Testis (tissue), 2 donors: ENCODE measurements around the gene PFDN2.

Source experiments
- POLR2A ChIP-seq: fragments of 450-650 bp; IDR thresholded peaks from one replicate; pipeline ENCODE4 v1.6.1; 2017; ENCODE audit warnings: antibody characterized with exemption, mild to moderate bottlenecking, moderate library complexity
- TF ChIP-seq, protein P1 (sequence below), 3 experiments: fragments of 450-650 bp in 2 of 3; fragments of 200-600 bp in 1 of 3; sonication (generic) in 1 of 3; IDR thresholded peaks; one replicate each; pipeline ENCODE4 v1.5.1; 2016 to 2019; ENCODE audit warnings: antibody characterized with exemption in 3 of 3, mild to moderate bottlenecking in 2 of 3, moderate library complexity in 1 of 3

DNA sequence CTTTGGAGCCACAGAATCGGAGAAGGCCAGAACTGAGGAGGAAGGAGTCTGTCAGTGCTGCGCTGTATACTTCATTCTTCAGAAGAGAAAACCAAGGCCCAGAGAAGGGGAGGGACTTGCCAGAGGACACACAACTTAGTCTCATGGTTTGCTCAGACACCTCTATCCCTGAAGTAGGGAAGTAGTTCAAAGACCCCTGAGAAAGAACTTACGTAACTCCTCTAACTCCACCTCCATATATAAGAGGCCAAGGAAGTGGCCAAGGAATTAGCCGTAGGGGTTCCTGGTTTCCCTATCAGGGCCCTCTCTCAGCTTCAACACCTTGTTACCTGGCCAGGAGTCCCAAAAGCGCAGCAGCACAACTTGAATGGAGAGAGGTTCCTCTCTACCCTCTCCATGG is 27.9 kb downstream of the PFDN2 start:
- no peak for TF ChIP-seq POLR2A
- TF ChIP-seq, protein P1, sequence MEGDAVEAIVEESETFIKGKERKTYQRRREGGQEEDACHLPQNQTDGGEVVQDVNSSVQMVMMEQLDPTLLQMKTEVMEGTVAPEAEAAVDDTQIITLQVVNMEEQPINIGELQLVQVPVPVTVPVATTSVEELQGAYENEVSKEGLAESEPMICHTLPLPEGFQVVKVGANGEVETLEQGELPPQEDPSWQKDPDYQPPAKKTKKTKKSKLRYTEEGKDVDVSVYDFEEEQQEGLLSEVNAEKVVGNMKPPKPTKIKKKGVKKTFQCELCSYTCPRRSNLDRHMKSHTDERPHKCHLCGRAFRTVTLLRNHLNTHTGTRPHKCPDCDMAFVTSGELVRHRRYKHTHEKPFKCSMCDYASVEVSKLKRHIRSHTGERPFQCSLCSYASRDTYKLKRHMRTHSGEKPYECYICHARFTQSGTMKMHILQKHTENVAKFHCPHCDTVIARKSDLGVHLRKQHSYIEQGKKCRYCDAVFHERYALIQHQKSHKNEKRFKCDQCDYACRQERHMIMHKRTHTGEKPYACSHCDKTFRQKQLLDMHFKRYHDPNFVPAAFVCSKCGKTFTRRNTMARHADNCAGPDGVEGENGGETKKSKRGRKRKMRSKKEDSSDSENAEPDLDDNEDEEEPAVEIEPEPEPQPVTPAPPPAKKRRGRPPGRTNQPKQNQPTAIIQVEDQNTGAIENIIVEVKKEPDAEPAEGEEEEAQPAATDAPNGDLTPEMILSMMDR (IDR thresholded peaks at IDR 0.05), result no peak
